Naive thymus-derived CD8-positive, alpha-beta T cell (primary cell): Measurements from ENCODE around the gene LDLRAD4. TPM values are rescaled to one million over a fixed set of nuclear protein-coding genes. Genes with fewer than 3 reads are reported as not detected.

ENCODE experiments used
- ATAC-seq, 2 donors: fragments of 150-1000 bp; cut with Tn5 transposase in 1 of 2; sonication (Bioruptor Pico), chemical (Tn5 transposase) in 1 of 2; 1 replicate in 1 of 2; 2 replicates in 1 of 2; pipeline ENCODE4 v1.10.0; 2021; ENCODE audit warnings: mild to moderate bottlenecking in 2 of 2, moderate library complexity in 2 of 2
- POLR2A ChIA-PET: fragments of 350-600 bp; sonication (Branson Sonifier 250); formaldehyde crosslinking; loops from one replicate; lab custom pipeline; 2021; ENCODE audit warnings: antibody characterized with exemption; lab: Charles Lee
- DNase-seq, 10 donors: peaks; one replicate each; pipeline versions ENCODE4 v3.0.0 to v3.0.0-alpha.2; 2020 to 2022
- H3K27ac Mint-ChIP-seq, 10 donors: one replicate each; pipeline ENCODE4 v1.8.0; 2020 to 2022; ENCODE audit warnings: mild to moderate bottlenecking in 10 of 10, mixed read lengths in 10 of 10, moderate library complexity in 4 of 10, inconsistent platforms in 1 of 10
- H3K27me3 Mint-ChIP-seq, 5 donors: one replicate each; pipeline ENCODE4 v1.8.0; 2021 to 2022; ENCODE audit warnings: mixed read lengths in 5 of 5
- H3K36me3 Mint-ChIP-seq, 3 donors: one replicate each; pipeline ENCODE4 v1.8.0; 2020 to 2022; ENCODE audit warnings: mixed read lengths in 3 of 3, mild to moderate bottlenecking in 2 of 3, inconsistent platforms in 1 of 3
- H3K4me1 Mint-ChIP-seq, 4 donors: one replicate each; pipeline ENCODE4 v1.8.0; 2021 to 2022; ENCODE audit warnings: mixed read lengths in 4 of 4
- H3K4me3 Mint-ChIP-seq, 10 donors: one replicate each; pipeline ENCODE4 v1.8.0; 2020 to 2022; ENCODE audit warnings: mild to moderate bottlenecking in 10 of 10, mixed read lengths in 10 of 10, moderate library complexity in 6 of 10, inconsistent platforms in 1 of 10
- H3K9me3 Mint-ChIP-seq, 9 donors: one replicate each; pipeline ENCODE4 v1.8.0; 2020 to 2022; ENCODE audit warnings: mixed read lengths in 9 of 9, mild to moderate bottlenecking in 3 of 9, inconsistent platforms in 1 of 9, moderate library complexity in 1 of 9
- polyA plus RNA-seq, 3 donors: library from polyadenylated mRNA; unstranded; fragments of 300-500 nt; fragmentation: Illumina TruSeq; gene quantifications; one replicate each; pipeline ENCODE4 v1.2.3, GENCODE V29; 2021
- total RNA-seq, 8 experiments: library from RNA in 2 of 8; stranded (reverse) in 2 of 8; gene quantifications; one replicate each; pipeline ENCODE4 v1.2.3 and lab custom pipeline; 2021 to 2026

Gene LDLRAD4
- total and polyA plus RNA-seq, 5 experiments from 2014 or later: 11.4 to 56.8 (median 17.6) TPM

GRCh38 chr18:13382954-13383827, 164.6 kb downstream of the LDLRAD4 start:
- H3K4me3 Mint-ChIP-seq: peak overlapping the region; percentile 81 to 92 (median 90)

GRCh38 chr18:13386891-13387801, 168.6 kb downstream of the LDLRAD4 start:
- no peaks in the 10 kb centered on the region for H3K9me3 Mint-ChIP-seq
- H3K4me1 Mint-ChIP-seq: peaks cover 24 to 37% (median 31%) of the 10 kb centered on the region in 4 donors
- H3K27me3 Mint-ChIP-seq: no peaks in the 10 kb centered on the region
- POLR2A ChIA-PET: no interaction called here
- peak overlapping the region in 2 of 10 donors; percentile 50 to 51 for H3K27ac Mint-ChIP-seq
- peaks cover 0 to 27% (median 9%) of the 10 kb centered on the region in 3 donors for H3K36me3 Mint-ChIP-seq
- no peak overlapping the region for H3K4me3 Mint-ChIP-seq
- no peak for DNase-seq
- ATAC-seq: no peak

More at GRCh38 chr18:13382954-13383827, 164.6 kb downstream of the LDLRAD4 start:
- Mint-ChIP-seq H3K4me1 (peaks cover 36 to 57% (median 53%) of the 10 kb centered on the region in 4 donors), H3K9me3 (no peaks in the 10 kb centered on the region), H3K27me3 (no peaks in the 10 kb centered on the region), H3K27ac (peak overlapping the region; percentile 95 to 100 (median 99)), H3K36me3 (peaks cover 0 to 6% (median 5%) of the 10 kb centered on the region in 3 donors)
- ATAC-seq (peak; percentile 10 to 42), DNase-seq (peak in 4 of 10 donors; percentile 16 to 34 (median 17))
- POLR2A ChIA-PET: no interaction called here

DNA sequence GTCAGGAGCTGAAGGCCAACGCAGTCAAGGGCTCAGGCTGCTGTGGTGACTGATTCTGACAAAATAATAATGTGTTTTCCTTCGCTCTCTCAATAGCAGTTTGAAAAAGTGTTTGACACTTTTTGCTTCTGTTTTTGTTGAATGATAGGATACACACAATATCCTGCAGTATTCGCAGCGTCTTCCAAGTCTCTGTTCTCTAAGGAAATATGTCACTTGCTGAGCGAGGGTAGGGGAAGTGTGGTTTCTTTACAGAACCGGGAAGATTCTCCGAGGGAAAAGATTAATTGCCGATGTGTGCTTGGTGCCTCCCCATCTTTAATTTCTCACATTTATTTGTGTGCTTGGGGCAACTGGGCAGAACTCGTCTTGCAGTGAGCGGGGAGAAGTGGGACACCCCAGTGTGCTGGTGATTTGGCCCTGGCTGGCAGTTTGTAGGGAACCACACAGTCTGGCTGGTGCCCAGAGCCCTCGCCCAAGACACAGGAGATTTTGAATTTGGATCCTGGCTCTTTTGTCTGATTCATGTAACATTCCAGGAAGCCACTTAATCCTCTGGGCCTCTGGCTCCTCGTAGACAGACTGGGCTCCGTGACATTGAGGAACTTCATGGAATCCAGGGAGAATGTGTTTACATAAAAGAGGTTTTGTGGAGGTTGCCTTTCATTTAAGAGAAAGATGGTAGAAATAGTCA, 169.4 kb downstream of the LDLRAD4 start:
- POLR2A ChIA-PET: no interaction called here
- Mint-ChIP-seq H3K36me3 (peaks cover 0 to 29% (median 9%) of the 10 kb centered on the region in 3 donors), H3K27me3 (no peaks in the 10 kb centered on the region), H3K4me1 (peaks cover 17 to 30% (median 25%) of the 10 kb centered on the region in 4 donors), H3K9me3 (no peaks in the 10 kb centered on the region), H3K27ac (peak overlapping the region in 3 of 10 donors; percentile 62 to 76 (median 62)), H3K4me3 (no peak overlapping the region)
- ATAC-seq: no peak
- no peak for DNase-seq

DNA sequence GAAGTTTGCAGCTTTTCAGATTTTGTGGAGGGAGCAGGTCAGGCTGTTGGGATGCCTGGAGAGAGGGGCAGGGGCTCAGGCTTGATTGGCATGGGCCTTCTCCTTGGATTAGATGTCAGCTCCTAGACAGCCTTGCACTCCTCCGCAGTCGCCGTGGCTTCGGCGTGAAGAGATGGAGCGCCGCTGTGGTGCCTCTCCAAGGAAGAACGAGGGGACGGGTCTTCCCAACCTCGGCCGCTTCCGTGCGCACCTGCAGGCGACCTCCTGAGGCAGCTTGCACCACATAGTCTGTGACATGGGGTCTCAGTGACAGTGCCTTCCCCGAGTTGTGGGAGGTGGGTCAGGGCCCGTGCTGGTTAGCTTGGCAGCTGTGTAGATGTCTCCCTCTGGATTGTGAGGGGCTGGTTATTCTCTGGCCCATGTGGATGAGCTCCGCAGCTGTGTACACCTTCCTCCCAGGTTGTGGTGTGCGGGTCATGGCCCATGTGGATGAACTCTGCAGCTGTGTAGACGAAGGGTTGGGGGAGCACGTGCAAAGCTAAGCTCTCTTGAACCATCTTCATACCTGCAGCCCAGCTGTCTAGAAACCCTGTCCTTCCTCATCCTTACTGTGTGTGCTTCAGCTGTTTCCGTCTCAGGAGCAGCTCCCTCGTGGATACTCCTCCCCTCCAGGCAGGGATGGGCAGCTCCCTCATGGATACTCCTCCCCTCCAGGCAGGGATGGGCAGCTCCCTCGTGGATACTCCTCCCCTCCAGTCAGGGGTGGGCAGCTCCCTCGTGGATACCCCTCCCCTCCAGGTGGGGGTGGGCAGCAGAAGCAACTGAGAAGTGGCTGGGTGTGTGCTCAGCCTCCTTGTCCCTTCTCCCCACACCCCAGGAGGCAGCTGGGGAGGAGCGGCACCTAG, 170.3 kb downstream of the LDLRAD4 start:
- no peaks in the 10 kb centered on the region for H3K27me3 Mint-ChIP-seq
- DNase-seq (no peak), ATAC-seq (no peak)
- no peak overlapping the region for H3K4me3 Mint-ChIP-seq
- no peaks in the 10 kb centered on the region for H3K9me3 Mint-ChIP-seq
- POLR2A ChIA-PET: interaction anchor here (0.6 to 1.2 kb wide), 2 partner anchors 17 to 503 kb away, joined by 3 read pairs; no protein-coding TSS in a partner anchor
- H3K27ac Mint-ChIP-seq: peak overlapping the region in 3 of 10 donors; percentile 62 to 76 (median 74)
- peaks cover 18 to 30% (median 21%) of the 10 kb centered on the region in 4 donors for H3K4me1 Mint-ChIP-seq
- H3K36me3 Mint-ChIP-seq: peaks cover 0 to 29% (median 9%) of the 10 kb centered on the region in 3 donors

GRCh38 chr18:13389491-13390131, 171.1 kb downstream of the LDLRAD4 start:
- no peak for ATAC-seq
- Mint-ChIP-seq H3K4me1 (peaks cover 15 to 24% (median 16%) of the 10 kb centered on the region in 4 donors), H3K36me3 (peaks cover 0 to 29% (median 9%) of the 10 kb centered on the region in 3 donors), H3K9me3 (no peaks in the 10 kb centered on the region), H3K27me3 (no peaks in the 10 kb centered on the region), H3K4me3 (no peak overlapping the region), H3K27ac (peak overlapping the region in 3 of 10 donors; percentile 13 to 74 (median 53))
- POLR2A ChIA-PET: interaction anchor here (0.7 to 1.2 kb wide), 2 partner anchors 17 to 177 kb away, joined by 3 to 5 read pairs; no protein-coding TSS in a partner anchor
- DNase-seq: no peak

GRCh38 chr18:13390196-13390595, 171.6 kb downstream of the LDLRAD4 start:
- Mint-ChIP-seq H3K4me1 (peaks cover 16 to 27% (median 17%) of the 10 kb centered on the region in 4 donors), H3K36me3 (peaks cover 0 to 29% (median 9%) of the 10 kb centered on the region in 3 donors), H3K27ac (peak overlapping the region in 1 of 10 donors; percentile 53), H3K9me3 (no peaks in the 10 kb centered on the region), H3K27me3 (no peaks in the 10 kb centered on the region), H3K4me3 (no peak overlapping the region)
- ATAC-seq (no peak), DNase-seq (no peak)
- POLR2A ChIA-PET: interaction anchor here (0.7 kb wide), 1 partner anchor 177 kb away, joined by 5 read pairs; no protein-coding TSS in a partner anchor

GRCh38 chr18:13390711-13391110, 172.2 kb downstream of the LDLRAD4 start:
- DNase-seq (no peak), ATAC-seq (no peak)
- POLR2A ChIA-PET: interaction anchor here (0.6 to 0.7 kb wide), 2 partner anchors 20 to 176 kb away, joined by 4 to 5 read pairs; no protein-coding TSS in a partner anchor
- H3K9me3 Mint-ChIP-seq: no peaks in the 10 kb centered on the region
- peaks cover 0 to 29% (median 9%) of the 10 kb centered on the region in 3 donors for H3K36me3 Mint-ChIP-seq
- H3K27me3 Mint-ChIP-seq: no peaks in the 10 kb centered on the region
- H3K4me3 Mint-ChIP-seq: no peak overlapping the region
- peak overlapping the region in 2 of 10 donors; percentile 16 to 43 for H3K27ac Mint-ChIP-seq
- peaks cover 16 to 27% (median 17%) of the 10 kb centered on the region in 4 donors for H3K4me1 Mint-ChIP-seq

GRCh38 chr18:13392029-13392750, 173.6 kb downstream of the LDLRAD4 start:
- ATAC-seq: peak; percentile 52 to 54
- no peak for DNase-seq
- H3K27ac Mint-ChIP-seq: peak overlapping the region in 3 of 10 donors; percentile 14 to 40 (median 39)
- peaks cover 0 to 31% (median 9%) of the 10 kb centered on the region in 3 donors for H3K36me3 Mint-ChIP-seq
- peaks cover 16 to 27% (median 17%) of the 10 kb centered on the region in 4 donors for H3K4me1 Mint-ChIP-seq
- H3K9me3 Mint-ChIP-seq: no peaks in the 10 kb centered on the region
- no peaks in the 10 kb centered on the region for H3K27me3 Mint-ChIP-seq
- POLR2A ChIA-PET: no interaction called here
- no peak overlapping the region for H3K4me3 Mint-ChIP-seq

GRCh38 chr18:13392899-13393298, 174.3 kb downstream of the LDLRAD4 start:
- no peak for DNase-seq

DNA sequence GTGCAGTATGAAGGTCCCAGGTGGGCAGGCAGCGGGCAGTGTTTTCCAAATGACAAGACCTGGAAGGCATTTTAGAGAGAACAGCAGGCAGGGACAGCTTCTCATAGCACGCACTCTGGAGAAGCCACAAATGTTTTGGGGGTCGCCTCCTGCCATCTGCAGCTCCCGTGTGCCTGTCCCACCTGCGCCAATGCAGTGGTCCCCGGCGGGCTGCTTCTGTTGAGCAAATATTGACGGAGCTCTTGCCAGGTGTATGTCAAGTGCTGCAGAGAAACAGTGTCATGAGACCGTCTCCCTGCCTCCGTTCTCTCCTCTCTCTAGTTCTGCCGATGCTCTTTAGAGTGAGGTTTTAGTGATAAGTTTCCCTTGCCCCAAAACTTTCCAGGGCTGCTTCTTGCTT, 174.8 kb downstream of the LDLRAD4 start:
- no peaks in the 10 kb centered on the region for H3K9me3 Mint-ChIP-seq
- POLR2A ChIA-PET: no interaction called here
- peaks cover 11 to 27% (median 16%) of the 10 kb centered on the region in 4 donors for H3K4me1 Mint-ChIP-seq
- ATAC-seq (no peak), DNase-seq (no peak)
- peak overlapping the region in 6 of 10 donors; percentile 7 to 82 (median 58) for H3K27ac Mint-ChIP-seq
- no peaks in the 10 kb centered on the region for H3K27me3 Mint-ChIP-seq
- no peak overlapping the region for H3K4me3 Mint-ChIP-seq
- H3K36me3 Mint-ChIP-seq: peaks cover 0 to 25% (median 2%) of the 10 kb centered on the region in 3 donors

More at GRCh38 chr18:13392899-13393298, 174.3 kb downstream of the LDLRAD4 start:
- H3K4me3 Mint-ChIP-seq: no peak overlapping the region
- H3K27me3 Mint-ChIP-seq: no peaks in the 10 kb centered on the region
- no peak for ATAC-seq
- peaks cover 0 to 29% (median 6%) of the 10 kb centered on the region in 3 donors for H3K36me3 Mint-ChIP-seq
- peak overlapping the region in 5 of 10 donors; percentile 7 to 82 (median 40) for H3K27ac Mint-ChIP-seq
- POLR2A ChIA-PET: no interaction called here
- peaks cover 14 to 27% (median 17%) of the 10 kb centered on the region in 4 donors for H3K4me1 Mint-ChIP-seq
- H3K9me3 Mint-ChIP-seq: no peaks in the 10 kb centered on the region
